IMR-90 (cell line): ENCODE data around the gene NDUFB11.

Experiments
- BHLHE40 ChIP-seq: fragments of 150-350 bp; IDR thresholded peaks from 2 replicates; pipeline ENCODE4 v1.6.1; 2016; ENCODE audit warnings: mild to moderate bottlenecking, low read depth, low read length
- CEBPB ChIP-seq: IDR thresholded peaks from 2 replicates; pipeline ENCODE4 v1.6.1; 2012; ENCODE audit warnings: low read depth, low read length, improper control_type of control experiment
- CTCF ChIP-seq: conservative IDR thresholded peaks from 2 replicates; pipeline ENCODE4 v1.5.1; 2012; ENCODE audit warnings: mild to moderate bottlenecking, low read depth, low read length, improper control_type of control experiment
- FOS ChIP-seq: fragments of 150-350 bp; IDR thresholded peaks from 2 replicates; pipeline ENCODE4 v1.6.1; 2016; ENCODE audit warnings: low read depth, low read length
- MAFK ChIP-seq: IDR thresholded peaks from 2 replicates; pipeline ENCODE4 v1.6.1; 2012; ENCODE audit warnings: low read depth, low read length, improper control_type of control experiment
- MAZ ChIP-seq: IDR thresholded peaks from 2 replicates; pipeline ENCODE4 v1.6.1; 2012; ENCODE audit warnings: low read depth, mild to moderate bottlenecking, low read length, improper control_type of control experiment, moderate library complexity, borderline replicate concordance
- POLR2A ChIP-seq: IDR thresholded peaks from 2 replicates; pipeline ENCODE4 v1.6.1; 2012; ENCODE audit warnings: mild to moderate bottlenecking, low read depth, low read length
- RAD21 ChIP-seq: IDR thresholded peaks from 2 replicates; pipeline ENCODE4 v1.6.1; 2012; ENCODE audit warnings: low read length, improper control_type of control experiment
- SMC3 ChIP-seq: fragments of 150-350 bp; IDR thresholded peaks from 2 replicates; pipeline ENCODE4 v1.6.1; 2016; ENCODE audit warnings: low read depth, mild to moderate bottlenecking, antibody characterized with exemption, low read length, moderate library complexity
- USF2 ChIP-seq: fragments of 150-350 bp; IDR thresholded peaks from 2 replicates; pipeline ENCODE4 v1.6.1; 2017; ENCODE audit warnings: mild to moderate bottlenecking, antibody characterized with exemption, low read length, low read depth

DNA sequence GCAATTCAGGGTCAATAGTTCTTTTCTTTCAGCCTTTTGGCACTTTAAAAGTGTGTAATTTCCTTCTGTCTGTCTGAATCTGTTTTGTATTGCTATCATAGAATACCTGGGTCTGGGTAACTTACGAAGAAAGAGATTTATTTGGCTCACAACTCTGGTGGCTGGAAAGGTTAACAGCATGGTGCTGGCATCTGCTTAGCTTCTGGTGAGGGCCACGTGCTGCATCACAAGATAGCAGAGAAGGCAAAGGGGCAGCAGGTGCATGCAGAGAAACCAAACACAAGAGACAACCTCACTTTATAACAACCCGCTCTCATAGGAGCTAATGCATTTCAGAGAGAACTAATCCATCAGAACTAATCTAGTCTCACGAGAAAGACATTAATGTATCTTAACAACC lies 47.5 kb downstream of the NDUFB11 start:
- TF ChIP-seq CTCF (no peak), SMC3 (no peak), POLR2A (no peak), USF2 (no peak), MAZ (no peak), MAFK (no peak), FOS (no peak), BHLHE40 (no peak), CEBPB (no peak), RAD21 (no peak)
